GM23338 (cell line): ENCODE data around the gene CNPY2. TPM values are rescaled to one million over a fixed set of nuclear protein-coding genes. Genes with fewer than 3 reads are reported as not detected.
"Not testable (repeated sequence)": the region's sequence is repeated elsewhere in the genome, so short reads cannot be mapped to it uniquely, and the experiment has no call there.

ENCODE experiments used
- ATAC-seq: fragments of 200-7000 bp; cut with Tn5 transposase; 3 replicates; pipeline ENCODE4 v1.9.1; 2020
- DNase-seq: peaks from one replicate; pipeline ENCODE4 v3.0.0-alpha.2; 2015; ENCODE audit warnings: low spot score
- H2AFZ ChIP-seq: fragments of 200-600 bp; sonication (generic); 2 replicates; pipeline ENCODE4 v1.8.0; 2016; ENCODE audit warnings: antibody characterized with exemption, mild to moderate bottlenecking, moderate library complexity
- H3F3A ChIP-seq: fragments of 200-600 bp; sonication (generic); replicated peaks from 2 replicates; pipeline ENCODE4 v1.8.0; 2017; ENCODE audit warnings: antibody characterized with exemption, mixed run types, low read depth
- H3K27ac ChIP-seq: fragments of 200-600 bp; sonication (generic); 2 replicates; pipeline ENCODE4 v1.6.1; 2016; ENCODE audit warnings: low read depth
- H3K27me3 ChIP-seq: fragments of 200-600 bp; sonication (generic); 2 replicates; pipeline ENCODE4 v1.8.0; 2016; ENCODE audit warnings: mild to moderate bottlenecking, mixed run types, moderate library complexity; ENCODE audit not compliant: insufficient read depth
- H3K36me3 ChIP-seq: fragments of 200-600 bp; sonication (generic); 2 replicates; pipeline ENCODE4 v1.8.0; 2016; ENCODE audit warnings: mild to moderate bottlenecking; ENCODE audit not compliant: insufficient read depth
- H3K4me1 ChIP-seq: fragments of 200-600 bp; sonication (generic); 2 replicates; pipeline ENCODE4 v1.8.0; 2016; ENCODE audit warnings: mild to moderate bottlenecking, moderate library complexity; ENCODE audit not compliant: insufficient read depth
- H3K4me2 ChIP-seq: fragments of 200-600 bp; sonication (generic); 2 replicates; pipeline ENCODE4 v1.7.1; 2017; ENCODE audit warnings: mixed run types
- H3K4me3 ChIP-seq: fragments of 200-600 bp; sonication (generic); 2 replicates; pipeline ENCODE4 v1.6.1; 2016; ENCODE audit warnings: mixed run types
- H3K79me2 ChIP-seq: fragments of 200-600 bp; sonication (generic); replicated peaks from 2 replicates; pipeline ENCODE4 v1.8.0; 2017; ENCODE audit warnings: mild to moderate bottlenecking; ENCODE audit not compliant: insufficient read depth
- H3K9me2 ChIP-seq: fragments of 200-600 bp; sonication (generic); 2 replicates; pipeline ENCODE4 v1.8.0; 2017; ENCODE audit not compliant: insufficient read depth
- H4K20me1 ChIP-seq: fragments of 200-600 bp; sonication (generic); replicated peaks from 2 replicates; pipeline ENCODE4 v1.8.0; 2017; ENCODE audit warnings: mild to moderate bottlenecking; ENCODE audit not compliant: insufficient read depth
- H3K27ac Mint-ChIP-seq: 2 replicates; pipeline ENCODE4 v1.8.0; 2020; ENCODE audit warnings: inconsistent platforms, mild to moderate bottlenecking, moderate library complexity, mixed read lengths
- H3K27me3 Mint-ChIP-seq: 3 replicates; pipeline ENCODE4 v1.8.0; 2022; ENCODE audit warnings: low read depth, mild to moderate bottlenecking, moderate library complexity, mixed read lengths, inconsistent platforms; ENCODE audit not compliant: insufficient read depth, poor library complexity
- H3K36me3 Mint-ChIP-seq: 3 replicates; pipeline ENCODE4 v1.8.0; 2021; ENCODE audit warnings: low read depth, mild to moderate bottlenecking, inconsistent platforms, moderate library complexity, mixed read lengths
- H3K4me1 Mint-ChIP-seq: 3 replicates; pipeline ENCODE4 v1.8.0; 2020; ENCODE audit warnings: mild to moderate bottlenecking, inconsistent platforms, mixed read lengths
- H3K4me3 Mint-ChIP-seq: 3 replicates; pipeline ENCODE4 v1.8.0; 2021; ENCODE audit warnings: moderate library complexity, mild to moderate bottlenecking, inconsistent platforms, mixed read lengths
- H3K9me3 Mint-ChIP-seq: 3 replicates; pipeline ENCODE4 v1.8.0; 2020; ENCODE audit warnings: moderate library complexity, mild to moderate bottlenecking, inconsistent platforms, mixed read lengths
- CREB1 ChIP-seq: fragments of 250-450 bp; sonication (Bioruptor Pico); IDR thresholded peaks from 2 replicates; pipeline ENCODE4 v1.5.0; 2020; ENCODE audit warnings: low read depth, mild to moderate bottlenecking, moderate library complexity
- CTCF ChIP-seq, 2 experiments: fragments of 200-600 bp in 1 of 2; sonication (generic) in 1 of 2; conservative IDR thresholded peaks; 2 replicates each; pipeline versions ENCODE4 v1.5.1 to v1.6.1; 2016 to 2017; ENCODE audit warnings: antibody characterized with exemption in 2 of 2, low read depth in 2 of 2, mild to moderate bottlenecking in 2 of 2, moderate library complexity in 1 of 2
- ETS1 ChIP-seq: IDR thresholded peaks from 2 replicates; pipeline ENCODE4 v1.6.1; 2016; ENCODE audit warnings: antibody characterized with exemption
- POLR2AphosphoS5 ChIP-seq: IDR thresholded peaks from 2 replicates; pipeline ENCODE4 v1.6.1; 2016; ENCODE audit warnings: antibody characterized with exemption, low read depth
- ZNF114 ChIP-seq: fragments of 250-450 bp; sonication (Bioruptor Pico); IDR thresholded peaks from 2 replicates; pipeline ENCODE4 v1.5.0; 2020; ENCODE audit warnings: mild to moderate bottlenecking, moderate library complexity
- ZNF331 ChIP-seq: fragments of 250-450 bp; sonication (Bioruptor Pico); IDR thresholded peaks from 2 replicates; pipeline ENCODE4 v1.5.0; 2020; ENCODE audit warnings: low read depth, mild to moderate bottlenecking, moderate library complexity
- ZNF462 ChIP-seq: fragments of 250-450 bp; sonication (Bioruptor Pico); IDR thresholded peaks from 2 replicates; pipeline ENCODE4 v1.5.0; 2020; ENCODE audit warnings: mild to moderate bottlenecking, moderate library complexity
- polyA plus RNA-seq: library from polyadenylated mRNA; unstranded; fragments of >200 nt; fragmentation: Nextera tagmentation; extraction: Ambion mirVana; gene quantifications from 2 replicates; pipeline ENCODE4 v1.2.1, GENCODE V29; 2016
- total RNA-seq: library from RNA; depleted of rRNA; stranded (reverse); fragments of >200 nt; shearing (Covaris generic); gene quantifications from 2 replicates; pipeline ENCODE4 v1.2.3, GENCODE V29; 2014

The CNPY2 gene
- total and polyA plus RNA-seq, 2 experiments from 2014 or later = 119 to 316 TPM

- Mint-ChIP-seq H3K27ac (peak within 1 kb of the TSS; percentile 95), H3K27me3 (peaks cover 27% of the 10 kb centered on the region), H3K4me1 (peaks cover 10% of the 10 kb centered on the region), H3K36me3 (peaks cover 27% of the 10 kb centered on the region), H3K9me3 (no peaks in the 10 kb centered on the region; the same call in 2 of the 3 replicates), H3K4me3 (peak within 1 kb of the TSS; percentile 90)
- H2AFZ ChIP-seq = peak within 1 kb of the TSS; percentile 99
- DNase-seq = peak; percentile 96
- H3K79me2 ChIP-seq = no peaks in the 10 kb centered on the region
- peak within 1 kb of the TSS; percentile 96 for H3K27ac ChIP-seq
- no peaks in the 10 kb centered on the region for H3K9me2 ChIP-seq
- peak; percentile 92 for ATAC-seq
- no peaks in the 10 kb centered on the region; the same call in 1 of the 2 replicates for H4K20me1 ChIP-seq
- peaks cover 32% of the 10 kb centered on the region for H3F3A ChIP-seq
- peaks cover 4% of the 10 kb centered on the region for H3K36me3 ChIP-seq
- H3K4me3 ChIP-seq = peak within 1 kb of the TSS; percentile 80
- H3K4me2 ChIP-seq = peak within 1 kb of the TSS; percentile 95
- H3K27me3 ChIP-seq = no peaks in the 10 kb centered on the region
- peaks cover 5% of the 10 kb centered on the region; the same call in 1 of the 2 replicates for H3K4me1 ChIP-seq
- TF ChIP-seq ZNF462 (CRISPR knock-in tag) = no peak
- TF ChIP-seq POLR2AphosphoS5 = peak; percentile 91
- no peak for TF ChIP-seq ZNF114 (CRISPR knock-in tag)
- peak; percentile 46 to 58 for TF ChIP-seq CTCF (conservative IDR thresholded peaks at IDR 0.05; ENCODE audit: low read depth in 2 of 2)
- peak; percentile 93 for TF ChIP-seq ETS1
- no peak for TF ChIP-seq ZNF331 (CRISPR knock-in tag)
- TF ChIP-seq CREB1 = peak; percentile 73
Measured at GRCh38 chr12:56266693-56267442, 48.9 kb downstream of the CNPY2 start, which contains the start of gene COQ10A. COQ10A (plus strand) TSS chr12:56266942; CDS start chr12:56267119, 177 bp downstream.

- Histone ChIP-seq H3K27ac (peak overlapping the region; percentile 96; the same call in 1 of the 2 replicates), H3K4me2 (peak overlapping the region; percentile 95), H3F3A (peaks cover 25% of the 10 kb centered on the region), H3K4me3 (peak overlapping the region; percentile 80), H2AFZ (peak overlapping the region; percentile 99)
- DNase-seq, H3K36me3 ChIP-seq, H3K4me1 ChIP-seq, ATAC-seq, H3K9me2 ChIP-seq, H4K20me1 ChIP-seq, H3K9me3 Mint-ChIP-seq, H3K79me2 ChIP-seq, H3K27me3 ChIP-seq: not testable (repeated sequence)
- Mint-ChIP-seq H3K27ac (peak overlapping the region; percentile 95), H3K4me3 (peak overlapping the region; percentile 90), H3K4me1 (peaks cover 10% of the 10 kb centered on the region), H3K27me3 (peaks cover 27% of the 10 kb centered on the region), H3K36me3 (peaks cover 23% of the 10 kb centered on the region)
Measured at GRCh38 chr12:56266068-56266692, 49.6 kb downstream of the CNPY2 start.
